Glutamatergic neuron (in vitro differentiated cells): ENCODE results near the gene P3H2. TPM values are rescaled to one million over a fixed set of nuclear protein-coding genes. Genes with fewer than 3 reads are reported as not detected.

Source experiments
- DNase-seq: peaks from one replicate; pipeline ENCODE4 v3.0.0; 2022
- H3K27ac Mint-ChIP-seq: one replicate; pipeline ENCODE4 v1.8.0; 2020; ENCODE audit warnings: mild to moderate bottlenecking, mixed read lengths, inconsistent platforms; ENCODE audit not compliant: unreplicated experiment
- H3K27me3 Mint-ChIP-seq: one replicate; pipeline ENCODE4 v1.8.0; 2020; ENCODE audit warnings: mild to moderate bottlenecking, moderate library complexity, mixed read lengths, inconsistent platforms; ENCODE audit not compliant: unreplicated experiment
- H3K36me3 Mint-ChIP-seq: one replicate; pipeline ENCODE4 v1.8.0; 2020; ENCODE audit warnings: mild to moderate bottlenecking, mixed read lengths, inconsistent platforms; ENCODE audit not compliant: unreplicated experiment
- H3K4me1 Mint-ChIP-seq: one replicate; pipeline ENCODE4 v1.8.0; 2020; ENCODE audit warnings: mild to moderate bottlenecking, low read depth, mixed read lengths, inconsistent platforms; ENCODE audit not compliant: unreplicated experiment
- H3K4me3 Mint-ChIP-seq: one replicate; pipeline ENCODE4 v1.8.0; 2020; ENCODE audit warnings: mild to moderate bottlenecking, mixed read lengths, inconsistent platforms; ENCODE audit not compliant: unreplicated experiment
- H3K9me3 Mint-ChIP-seq: one replicate; pipeline ENCODE4 v1.8.0; 2020; ENCODE audit warnings: mild to moderate bottlenecking, moderate library complexity, mixed read lengths, inconsistent platforms; ENCODE audit not compliant: unreplicated experiment
- CTCF ChIP-seq: fragments of 200-600 bp; sonication (generic); IDR thresholded peaks from one replicate; pipeline ENCODE4 v1.5.0; 2021; ENCODE audit not compliant: partially characterized antibody, unreplicated experiment
- total RNA-seq: library from RNA; stranded (reverse); fragmentation: NEBNext Ultra II Directional; extraction: Animal tissue kit (Norgen Biotek cat#: 25700); gene quantifications from one replicate; pipeline ENCODE4 v1.2.1, GENCODE V29; 2021; ENCODE audit not compliant: unreplicated experiment

Gene P3H2
- total RNA-seq, 1 donor from 2014 or later: 28.6 TPM

GRCh38 chr3:190116551-190117067 is 4.1 kb downstream of the P3H2 start:
- H3K9me3 Mint-ChIP-seq: peaks cover 1% of the 10 kb centered on the region
- H3K27ac Mint-ChIP-seq: no peak overlapping the region
- no peaks in the 10 kb centered on the region for H3K4me1 Mint-ChIP-seq
- no peaks in the 10 kb centered on the region for H3K36me3 Mint-ChIP-seq
- DNase-seq: no peak
- H3K4me3 Mint-ChIP-seq: no peak overlapping the region
- H3K27me3 Mint-ChIP-seq: peaks cover 6% of the 10 kb centered on the region
- TF ChIP-seq CTCF: no peak

- Mint-ChIP-seq H3K36me3 (no peaks in the 10 kb centered on the region), H3K27me3 (no peaks in the 10 kb centered on the region), H3K27ac (no peak overlapping the region), H3K4me3 (no peak overlapping the region), H3K4me1 (no peaks in the 10 kb centered on the region), H3K9me3 (peaks cover 1% of the 10 kb centered on the region)
- DNase-seq: no peak
- TF ChIP-seq CTCF: no peak
Measured at GRCh38 chr3:190110826-190111225, 9.9 kb downstream of the P3H2 start.

- no peak for DNase-seq
- Mint-ChIP-seq H3K27ac (no peak overlapping the region), H3K27me3 (no peaks in the 10 kb centered on the region), H3K4me3 (no peak overlapping the region), H3K9me3 (peaks cover 1% of the 10 kb centered on the region), H3K4me1 (no peaks in the 10 kb centered on the region), H3K36me3 (no peaks in the 10 kb centered on the region)
- no peak for TF ChIP-seq CTCF
Measured at GRCh38 chr3:190109441-190109840, 11.3 kb downstream of the P3H2 start.

GRCh38 chr3:190108804-190109203 is 11.9 kb downstream of the P3H2 start:
- no peak for TF ChIP-seq CTCF
- no peaks in the 10 kb centered on the region for H3K36me3 Mint-ChIP-seq
- no peak for DNase-seq
- H3K27me3 Mint-ChIP-seq: no peaks in the 10 kb centered on the region
- H3K27ac Mint-ChIP-seq: no peak overlapping the region
- H3K4me1 Mint-ChIP-seq: no peaks in the 10 kb centered on the region
- peaks cover 1% of the 10 kb centered on the region for H3K9me3 Mint-ChIP-seq
- no peak overlapping the region for H3K4me3 Mint-ChIP-seq

GRCh38 chr3:190105876-190106275 is 14.8 kb downstream of the P3H2 start:
- Mint-ChIP-seq H3K9me3 (no peaks in the 10 kb centered on the region), H3K4me3 (no peak overlapping the region), H3K27ac (no peak overlapping the region), H3K4me1 (peaks cover 6% of the 10 kb centered on the region), H3K27me3 (no peaks in the 10 kb centered on the region), H3K36me3 (no peaks in the 10 kb centered on the region)
- no peak for DNase-seq
- no peak for TF ChIP-seq CTCF
